ENCODE results near the gene POU6F2. TPM values are rescaled to one million over a fixed set of nuclear protein-coding genes. Genes with fewer than 3 reads are reported as not detected.

POU6F2 gene
- total RNA-seq, 1 experiment from 2014 or later = not detected

- no TSS peak for BruUV-seq (replicated peaks)
- ChIA-PET POLR2A (no interaction called here), CTCF (no interaction called here)
- Histone ChIP-seq H3K4me1 (ENCODE audit: control insufficient read depth, insufficient read depth, low read length) (no peaks in the 10 kb centered on the region), H3K4me3 (ENCODE audit: low read depth in 2 of 2, low read length in 2 of 2) (no peak overlapping the region), H3K27me3 (ENCODE audit: control insufficient read depth, insufficient read depth, low read length) (peaks cover 18% of the 10 kb centered on the region), H3K9me3 (ENCODE audit: control insufficient read depth, insufficient read depth, low read depth, low read length) (no peaks in the 10 kb centered on the region), H3K27ac (ENCODE audit: low read length) (no peak overlapping the region), H3K36me3 (ENCODE audit: control insufficient read depth, insufficient read depth, low read length) (no peaks in the 10 kb centered on the region)
- DNase-seq (ENCODE audit: low read depth, low spot score) (no peak), ATAC-seq (no peak)
- no peak for TF ChIP-seq POLR2AphosphoS5 (IDR thresholded peaks at IDR 0.05; ENCODE audit: low read depth, low read length)
- no peak for TF ChIP-seq REST (IDR thresholded peaks at IDR 0.05; ENCODE audit: insufficient read depth in 1 of 2, low read depth in 2 of 2, low read length in 1 of 2)
- TF ChIP-seq SIN3A (IDR thresholded peaks at IDR 0.05; ENCODE audit: borderline replicate concordance, insufficient read depth, low read depth, low read length) = no peak
- TF ChIP-seq TCF7L2 (IDR thresholded peaks at IDR 0.05; ENCODE audit: low read depth, low read length) = no peak
- no peak for TF ChIP-seq CTCF (IDR thresholded peaks at IDR 0.05)
- intact Hi-C loops (cut with micrococcal nuclease; ENCODE audit: unreplicated experiment) (no loop called here), in situ Hi-C loops (cut with HindIII; ENCODE audit: low pct_unique_long_range_greater_than_20kb, low sequenced_read_pairs) (no loop called here)
Measured at GRCh38 chr7:39402034-39402433, 424.3 kb downstream of the POU6F2 start.

GRCh38 chr7:39404907-39405306 is 427.2 kb downstream of the POU6F2 start:
- TF ChIP-seq SIN3A (IDR thresholded peaks at IDR 0.05; ENCODE audit: borderline replicate concordance, insufficient read depth, low read depth, low read length) (no peak), REST (IDR thresholded peaks at IDR 0.05; ENCODE audit: insufficient read depth in 1 of 2, low read depth in 2 of 2, low read length in 1 of 2) (no peak), POLR2AphosphoS5 (IDR thresholded peaks at IDR 0.05; ENCODE audit: low read depth, low read length) (no peak), CTCF (IDR thresholded peaks at IDR 0.05) (no peak)
- ChIA-PET POLR2A (no interaction called here), CTCF (no interaction called here)
- Histone ChIP-seq H3K27me3 (ENCODE audit: control insufficient read depth, insufficient read depth, low read length) (peaks cover 20% of the 10 kb centered on the region), H3K27ac (ENCODE audit: low read length) (no peak overlapping the region), H3K4me3 (ENCODE audit: low read depth in 2 of 2, low read length in 2 of 2) (no peak overlapping the region), H3K9me3 (ENCODE audit: control insufficient read depth, insufficient read depth, low read depth, low read length) (no peaks in the 10 kb centered on the region), H3K4me1 (ENCODE audit: control insufficient read depth, insufficient read depth, low read length) (no peaks in the 10 kb centered on the region), H3K36me3 (ENCODE audit: control insufficient read depth, insufficient read depth, low read length) (no peaks in the 10 kb centered on the region)
- BruUV-seq (replicated peaks) = no TSS peak
- ATAC-seq (no peak), DNase-seq (ENCODE audit: low read depth, low spot score) (no peak)
- in situ Hi-C loops (cut with HindIII; ENCODE audit: low pct_unique_long_range_greater_than_20kb, low sequenced_read_pairs) = no loop called here
- intact Hi-C loops (cut with micrococcal nuclease; ENCODE audit: unreplicated experiment) = no loop called here
